Colonic mucosa (tissue), 4 donors: ENCODE data around the gene SLC35A3. TPM values are rescaled to one million over a fixed set of nuclear protein-coding genes. Genes with fewer than 3 reads are reported as not detected.
"Not testable (repeated sequence)": the region's sequence is repeated elsewhere in the genome, so short reads cannot be mapped to it uniquely, and the experiment has no call there.

Experiments
- DNase-seq: peaks from one replicate; pipeline ENCODE4 v3.0.0-alpha.2; 2020
- H3K27ac ChIP-seq: fragments of 200-600 bp; one replicate; pipeline ENCODE4 v1.8.0; 2021
- H3K27me3 ChIP-seq: fragments of 200-600 bp; one replicate; pipeline ENCODE4 v1.8.0; 2021
- H3K36me3 ChIP-seq: fragments of 200-600 bp; one replicate; pipeline ENCODE4 v1.8.0; 2021
- H3K4me1 ChIP-seq: fragments of 200-600 bp; one replicate; pipeline ENCODE4 v1.8.0; 2021; ENCODE audit warnings: mild to moderate bottlenecking
- H3K4me3 ChIP-seq: fragments of 200-600 bp; one replicate; pipeline ENCODE4 v1.8.0; 2021
- H3K9ac ChIP-seq, 2 donors: one replicate each; pipeline ENCODE4 v1.7.0; 2013; ENCODE audit warnings: control low read depth in 2 of 2, low read depth in 2 of 2, low read length in 2 of 2
- H3K9me3 ChIP-seq: fragments of 200-600 bp; one replicate; pipeline ENCODE4 v1.8.0; 2021
- CTCF ChIP-seq: fragments of 200-600 bp; IDR thresholded peaks from one replicate; pipeline ENCODE4 v1.8.0; 2022; ENCODE audit warnings: antibody characterized with exemption, mild to moderate bottlenecking
- intact Hi-C: fragments of 100-400 bp; cut with DNase I; formaldehyde crosslinking; loops from one replicate; pipeline ENCODE4 v1.14.1; 2022
- total RNA-seq, 2 donors: library from RNA; stranded (reverse); fragmentation: NEBNext Ultra II Directional in 1 of 2; extraction: Animal tissue kit (Norgen Biotek cat#: 25700) in 1 of 2; gene quantifications; one replicate each; pipeline ENCODE4 v1.2.1, GENCODE V29; 2021
- donor health status: healthy.
- donor health status: DM: no; HTN: no; CAD: no.
- donor health status: DM: no; HTN: no; CAD: no.

Gene SLC35A3
- total RNA-seq, 2 donors from 2014 or later: 122 to 206 TPM

GRCh38 chr1:99955375-99955774 lies 14.4 kb upstream of the SLC35A3 start:
- intact Hi-C loops: no loop called here
- Histone ChIP-seq H3K4me3 (no peak overlapping the region), H3K9ac (no peak overlapping the region), H3K27ac (no peak overlapping the region), H3K9me3 (no peaks in the 10 kb centered on the region), H3K27me3 (no peaks in the 10 kb centered on the region), H3K4me1 (no peaks in the 10 kb centered on the region), H3K36me3 (no peaks in the 10 kb centered on the region)
- no peak for TF ChIP-seq CTCF
- no peak for DNase-seq

- no peak overlapping the region for H3K27ac ChIP-seq
- DNase-seq: no peak
Observed at GRCh38 chr1:99956755-99957154, 13.0 kb upstream of the SLC35A3 start.

GRCh38 chr1:99957818-99958217 lies 12.0 kb upstream of the SLC35A3 start:
- Histone ChIP-seq H3K9me3 (no peaks in the 10 kb centered on the region), H3K9ac (no peak overlapping the region), H3K27ac (no peak overlapping the region), H3K4me3 (no peak overlapping the region), H3K36me3 (no peaks in the 10 kb centered on the region), H3K4me1 (no peaks in the 10 kb centered on the region), H3K27me3 (no peaks in the 10 kb centered on the region)
- no peak for TF ChIP-seq CTCF
- DNase-seq: no peak
- intact Hi-C loops: no loop called here

More at GRCh38 chr1:99956755-99957154, 13.0 kb upstream of the SLC35A3 start:
- no peaks in the 10 kb centered on the region for H3K27me3 ChIP-seq
- TF ChIP-seq CTCF: no peak
- intact Hi-C loops: no loop called here
- H3K4me3 ChIP-seq: no peak overlapping the region
- no peak overlapping the region for H3K9ac ChIP-seq
- H3K9me3 ChIP-seq: no peaks in the 10 kb centered on the region
- H3K36me3 ChIP-seq: no peaks in the 10 kb centered on the region
- no peaks in the 10 kb centered on the region for H3K4me1 ChIP-seq

GRCh38 chr1:99959189-99959705 lies 10.5 kb upstream of the SLC35A3 start:
- intact Hi-C loops, H3K27me3 ChIP-seq, DNase-seq, H3K9me3 ChIP-seq, H3K4me3 ChIP-seq, H3K36me3 ChIP-seq, H3K4me1 ChIP-seq, H3K9ac ChIP-seq, H3K27ac ChIP-seq: not testable (repeated sequence)

- not testable (repeated sequence) for H3K36me3 ChIP-seq, DNase-seq, H3K9me3 ChIP-seq, H3K9ac ChIP-seq, H3K27ac ChIP-seq, H3K27me3 ChIP-seq, H3K4me3 ChIP-seq, H3K4me1 ChIP-seq
- intact Hi-C loops: loop anchor here (10.0 kb wide), 1 partner anchor 75 kb away; a partner anchor contains a TSS
Observed at GRCh38 chr1:99960260-99960659, 9.5 kb upstream of the SLC35A3 start.

GRCh38 chr1:99963041-99963795 lies 6.6 kb upstream of the SLC35A3 start:
- no peak overlapping the region for H3K27ac ChIP-seq
- H3K9me3 ChIP-seq: no peaks in the 10 kb centered on the region
- no peaks in the 10 kb centered on the region for H3K27me3 ChIP-seq
- DNase-seq: no peak
- intact Hi-C loops: loop anchor here (10.0 kb wide), 1 partner anchor 72 kb away; a partner anchor contains a TSS
- no peak overlapping the region for H3K4me3 ChIP-seq
- no peak for TF ChIP-seq CTCF
- H3K36me3 ChIP-seq: no peaks in the 10 kb centered on the region
- H3K9ac ChIP-seq: no peak overlapping the region
- H3K4me1 ChIP-seq: no peaks in the 10 kb centered on the region
